Uterus (tissue), 2 donors: ENCODE measurements around the gene KCND3.

ENCODE experiments used
- POLR2A ChIP-seq, 2 donors: fragments of 450-650 bp; IDR thresholded peaks; one replicate each; pipeline ENCODE4 v1.6.1; 2016; ENCODE audit warnings: antibody characterized with exemption in 2 of 2, mild to moderate bottlenecking in 1 of 2, moderate library complexity in 1 of 2
- TF ChIP-seq, protein P1 (sequence below), 4 experiments: fragments of 200-600 bp in 2 of 4; fragments of 450-650 bp in 2 of 4; sonication (generic) in 2 of 4; IDR thresholded peaks; one replicate each; pipeline ENCODE4 v1.5.1; 2016 to 2019; ENCODE audit warnings: antibody characterized with exemption in 4 of 4, mild to moderate bottlenecking in 2 of 4, moderate library complexity in 1 of 4

DNA sequence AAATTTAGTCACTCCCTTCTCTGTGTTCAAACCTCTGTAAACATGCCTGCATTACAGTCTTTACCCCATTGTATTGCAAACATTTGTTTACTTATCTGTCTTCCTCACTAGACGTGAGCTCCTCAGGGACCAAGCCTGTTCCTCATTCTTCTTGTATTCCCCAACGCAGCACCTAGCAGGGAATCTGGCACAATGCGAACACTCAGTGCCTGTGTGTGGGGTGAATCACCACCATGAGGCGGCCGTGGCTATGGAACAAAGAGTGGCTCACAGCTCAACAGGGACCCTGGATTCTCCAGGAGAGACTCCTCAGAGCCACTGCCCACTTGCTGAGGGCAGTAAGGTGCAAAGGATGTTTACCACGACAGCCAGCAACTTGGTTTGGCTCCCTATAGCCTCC lies 137.9 kb downstream of the KCND3 start:
- TF ChIP-seq, protein P1, sequence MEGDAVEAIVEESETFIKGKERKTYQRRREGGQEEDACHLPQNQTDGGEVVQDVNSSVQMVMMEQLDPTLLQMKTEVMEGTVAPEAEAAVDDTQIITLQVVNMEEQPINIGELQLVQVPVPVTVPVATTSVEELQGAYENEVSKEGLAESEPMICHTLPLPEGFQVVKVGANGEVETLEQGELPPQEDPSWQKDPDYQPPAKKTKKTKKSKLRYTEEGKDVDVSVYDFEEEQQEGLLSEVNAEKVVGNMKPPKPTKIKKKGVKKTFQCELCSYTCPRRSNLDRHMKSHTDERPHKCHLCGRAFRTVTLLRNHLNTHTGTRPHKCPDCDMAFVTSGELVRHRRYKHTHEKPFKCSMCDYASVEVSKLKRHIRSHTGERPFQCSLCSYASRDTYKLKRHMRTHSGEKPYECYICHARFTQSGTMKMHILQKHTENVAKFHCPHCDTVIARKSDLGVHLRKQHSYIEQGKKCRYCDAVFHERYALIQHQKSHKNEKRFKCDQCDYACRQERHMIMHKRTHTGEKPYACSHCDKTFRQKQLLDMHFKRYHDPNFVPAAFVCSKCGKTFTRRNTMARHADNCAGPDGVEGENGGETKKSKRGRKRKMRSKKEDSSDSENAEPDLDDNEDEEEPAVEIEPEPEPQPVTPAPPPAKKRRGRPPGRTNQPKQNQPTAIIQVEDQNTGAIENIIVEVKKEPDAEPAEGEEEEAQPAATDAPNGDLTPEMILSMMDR (IDR thresholded peaks at IDR 0.05) = no peak
- no peak for TF ChIP-seq POLR2A (IDR thresholded peaks at IDR 0.05)
